ENCODE results near the gene LBHD2.

- TF ChIP-seq ZBTB33 (IDR thresholded peaks at IDR 0.05; ENCODE audit: borderline replicate concordance, low read depth) (no peak), YY1 (IDR thresholded peaks at IDR 0.05; ENCODE audit: low read depth) (no peak), EZH2phosphoT487 (IDR thresholded peaks at IDR 0.05; ENCODE audit: borderline replicate concordance, low read depth) (no peak), TEAD4 (IDR thresholded peaks at IDR 0.05; ENCODE audit: borderline replicate concordance, insufficient read depth) (no peak), CTCF (IDR thresholded peaks at IDR 0.05) (no peak)
Measured at GRCh38 chr14:103067231-103067954, 16.6 kb upstream of the LBHD2 start.
